Upper lobe of right lung (tissue), 1 donor: ENCODE data around the gene POU3F3. TPM values are rescaled to one million over a fixed set of nuclear protein-coding genes. Genes with fewer than 3 reads are reported as not detected.

Experiments
- ATAC-seq: fragments of 200-7000 bp; cut with Tn5 transposase; one replicate; pipeline ENCODE4 v1.9.1; 2020; ENCODE audit warnings: mild to moderate bottlenecking, moderate library complexity
- DNase-seq: peaks from one replicate; pipeline ENCODE4 v3.0.0-alpha.2; 2020
- H3K27ac ChIP-seq: fragments of 200-600 bp; one replicate; pipeline ENCODE4 v1.8.0; 2022
- H3K27me3 ChIP-seq: fragments of 200-600 bp; one replicate; pipeline ENCODE4 v1.8.0; 2022; ENCODE audit warnings: mild to moderate bottlenecking
- H3K36me3 ChIP-seq: fragments of 200-600 bp; one replicate; pipeline ENCODE4 v1.8.0; 2022
- H3K4me1 ChIP-seq: fragments of 200-600 bp; one replicate; pipeline ENCODE4 v1.8.0; 2022
- H3K4me3 ChIP-seq: fragments of 200-600 bp; one replicate; pipeline ENCODE4 v1.8.0; 2022; ENCODE audit warnings: mild to moderate bottlenecking
- H3K9me3 ChIP-seq: fragments of 200-600 bp; one replicate; pipeline ENCODE4 v1.8.0; 2022
- CTCF ChIP-seq: fragments of 200-600 bp; IDR thresholded peaks from one replicate; pipeline ENCODE4 v1.8.0; 2022; ENCODE audit warnings: antibody characterized with exemption
- intact Hi-C: fragments of 100-400 bp; cut with DNase I; formaldehyde crosslinking; loops from one replicate; pipeline ENCODE4 v1.11.0; 2022
- total RNA-seq: library from RNA; stranded (reverse); fragmentation: NEBNext Ultra II Directional; extraction: Animal tissue kit (Norgen Biotek cat#: 25700); gene quantifications from one replicate; pipeline ENCODE4 v1.2.1, GENCODE V29; 2021
- donor health status: DM: no; HTN: yes; CAD: no; lungs with severe emphysema.

The POU3F3 gene
- total RNA-seq, 1 donor from 2014 or later: not detected

- Histone ChIP-seq H3K36me3 (no peaks in the 10 kb centered on the region), H3K9me3 (no peaks in the 10 kb centered on the region), H3K27me3 (peaks cover 98% of the 10 kb centered on the region), H3K4me3 (no peak overlapping the region), H3K27ac (no peak overlapping the region), H3K4me1 (peaks cover 7% of the 10 kb centered on the region)
- DNase-seq: no peak
- no peak for TF ChIP-seq CTCF
- ATAC-seq: no peak
- intact Hi-C loops: no loop called here
Measured at GRCh38 chr2:104865096-104865470, 11.2 kb downstream of the POU3F3 start.

- Histone ChIP-seq H3K27me3 (peaks cover 100% of the 10 kb centered on the region), H3K27ac (no peak overlapping the region), H3K9me3 (no peaks in the 10 kb centered on the region), H3K4me1 (peaks cover 7% of the 10 kb centered on the region), H3K36me3 (no peaks in the 10 kb centered on the region), H3K4me3 (no peak overlapping the region)
- DNase-seq (no peak), ATAC-seq (no peak)
- no peak for TF ChIP-seq CTCF
- intact Hi-C loops: no loop called here
Measured at GRCh38 chr2:104866122-104866864, 12.4 kb downstream of the POU3F3 start.

GRCh38 chr2:104866883-104867812 lies 13.2 kb downstream of the POU3F3 start:
- Histone ChIP-seq H3K27ac (no peak overlapping the region), H3K27me3 (peaks cover 100% of the 10 kb centered on the region), H3K9me3 (no peaks in the 10 kb centered on the region), H3K4me1 (peaks cover 9% of the 10 kb centered on the region), H3K36me3 (no peaks in the 10 kb centered on the region), H3K4me3 (no peak overlapping the region)
- no peak for DNase-seq
- TF ChIP-seq CTCF: no peak
- ATAC-seq: no peak
- intact Hi-C loops: no loop called here

GRCh38 chr2:104867813-104868504 lies 14.0 kb downstream of the POU3F3 start:
- DNase-seq (no peak), ATAC-seq (no peak)
- Histone ChIP-seq H3K9me3 (no peaks in the 10 kb centered on the region), H3K27me3 (peaks cover 100% of the 10 kb centered on the region), H3K4me3 (no peak overlapping the region), H3K4me1 (peaks cover 15% of the 10 kb centered on the region), H3K36me3 (no peaks in the 10 kb centered on the region), H3K27ac (no peak overlapping the region)
- TF ChIP-seq CTCF: no peak
- intact Hi-C loops: no loop called here

GRCh38 chr2:104868505-104868866 lies 14.6 kb downstream of the POU3F3 start:
- ATAC-seq (no peak), DNase-seq (no peak)
- H3K36me3 ChIP-seq: no peaks in the 10 kb centered on the region
- no peaks in the 10 kb centered on the region for H3K9me3 ChIP-seq
- H3K27me3 ChIP-seq: peaks cover 98% of the 10 kb centered on the region
- intact Hi-C loops: no loop called here
- peaks cover 20% of the 10 kb centered on the region for H3K4me1 ChIP-seq
- TF ChIP-seq CTCF: no peak
- no peak overlapping the region for H3K27ac ChIP-seq
- H3K4me3 ChIP-seq: no peak overlapping the region
